Hematopoietic multipotent progenitor cell treated with erythropoietin and hydrocortisone succinate and interleukin-3 and kit ligand, for 17 days (in vitro differentiated cells): Measurements from ENCODE around the gene KRT76.

Experiments used
- DNase-seq: peaks from one replicate; pipeline ENCODE4 v3.0.0-alpha.2; 2015; ENCODE audit warnings: low spot score

KRT76 gene

GRCh38 chr12:52776913-52777395, at the start of gene KRT76:
KRT76 (minus strand) TSS chr12:52777345; CDS start chr12:52777291, 54 bp downstream.
- no peak for DNase-seq

GRCh38 chr12:52825961-52826360, 48.8 kb upstream of the KRT76 start:
- DNase-seq = no peak

GRCh38 chr12:52824741-52825410, 47.7 kb upstream of the KRT76 start:
- DNase-seq = no peak

GRCh38 chr12:52823761-52824450, 46.8 kb upstream of the KRT76 start:
- no peak for DNase-seq

- DNase-seq = no peak
Measured at GRCh38 chr12:52822771-52823510, 45.8 kb upstream of the KRT76 start.

GRCh38 chr12:52821826-52822660, 44.9 kb upstream of the KRT76 start:
- no peak for DNase-seq

- no peak for DNase-seq
Measured at GRCh38 chr12:52821071-52821730, 44.1 kb upstream of the KRT76 start.

- DNase-seq = no peak
Measured at GRCh38 chr12:52820521-52820920, 43.4 kb upstream of the KRT76 start.

GRCh38 chr12:52819731-52820510, 42.8 kb upstream of the KRT76 start:
- no peak for DNase-seq

- DNase-seq = no peak
Measured at GRCh38 chr12:52818887-52819420, 41.8 kb upstream of the KRT76 start.

GRCh38 chr12:52818388-52818787, 41.2 kb upstream of the KRT76 start:
- no peak for DNase-seq

GRCh38 chr12:52817699-52818238, 40.6 kb upstream of the KRT76 start:
- DNase-seq = no peak

GRCh38 chr12:52817003-52817698, 40.0 kb upstream of the KRT76 start:
- DNase-seq = no peak

- no peak for DNase-seq
Measured at GRCh38 chr12:52815676-52816588, 38.8 kb upstream of the KRT76 start.

GRCh38 chr12:52815161-52815560, 38.0 kb upstream of the KRT76 start:
- DNase-seq = no peak

GRCh38 chr12:52814710-52815155, 37.6 kb upstream of the KRT76 start:
- no peak for DNase-seq

- no peak for DNase-seq
Measured at GRCh38 chr12:52813885-52814709, 37.0 kb upstream of the KRT76 start, which contains the start of gene KRT4. KRT4 (minus strand) TSS chr12:52814116; CDS start chr12:52814058, 58 bp downstream.
